Activated naive CD4-positive, alpha-beta T cell treated with anti-CD3 and anti-CD28 coated beads for 36 hours (primary cell): ENCODE results near the gene MYO1B. TPM values are rescaled to one million over a fixed set of nuclear protein-coding genes. Genes with fewer than 3 reads are reported as not detected.

Experiments used
- CTCF ChIA-PET: fragments of 350-600 bp; sonication (Branson Sonifier 250); formaldehyde crosslinking; loops from one replicate; lab custom pipeline; 2021; ENCODE audit warnings: antibody characterized with exemption; lab: Charles Lee
- DNase-seq: peaks from one replicate; pipeline ENCODE4 v3.0.0-alpha.2; 2020
- H3K27ac Mint-ChIP-seq: one replicate; pipeline ENCODE4 v1.8.0; 2021; ENCODE audit warnings: mild to moderate bottlenecking, mixed read lengths
- H3K27me3 Mint-ChIP-seq: one replicate; pipeline ENCODE4 v1.8.0; 2021; ENCODE audit warnings: low read depth, mixed read lengths
- H3K36me3 Mint-ChIP-seq: one replicate; pipeline ENCODE4 v1.8.0; 2021; ENCODE audit warnings: low read depth, mixed read lengths
- H3K4me1 Mint-ChIP-seq: one replicate; pipeline ENCODE4 v1.8.0; 2021; ENCODE audit warnings: low read depth, mixed read lengths
- H3K4me3 Mint-ChIP-seq: one replicate; pipeline ENCODE4 v1.8.0; 2021; ENCODE audit warnings: mild to moderate bottlenecking, moderate library complexity, mixed read lengths
- H3K9me3 Mint-ChIP-seq: one replicate; pipeline ENCODE4 v1.8.0; 2021; ENCODE audit warnings: mixed read lengths
- intact Hi-C: fragments of 100-400 bp; cut with micrococcal nuclease; formaldehyde crosslinking; loops from one replicate; pipeline ENCODE4 v1.15.1; 2023
- total RNA-seq, 2 experiments: library from RNA; stranded (reverse); gene quantifications; one replicate each; pipeline ENCODE4 v1.2.3, GENCODE V29; 2021

The MYO1B gene
- total RNA-seq, 2 experiments from 2014 or later = 39.2 to 40.5 TPM

DNA sequence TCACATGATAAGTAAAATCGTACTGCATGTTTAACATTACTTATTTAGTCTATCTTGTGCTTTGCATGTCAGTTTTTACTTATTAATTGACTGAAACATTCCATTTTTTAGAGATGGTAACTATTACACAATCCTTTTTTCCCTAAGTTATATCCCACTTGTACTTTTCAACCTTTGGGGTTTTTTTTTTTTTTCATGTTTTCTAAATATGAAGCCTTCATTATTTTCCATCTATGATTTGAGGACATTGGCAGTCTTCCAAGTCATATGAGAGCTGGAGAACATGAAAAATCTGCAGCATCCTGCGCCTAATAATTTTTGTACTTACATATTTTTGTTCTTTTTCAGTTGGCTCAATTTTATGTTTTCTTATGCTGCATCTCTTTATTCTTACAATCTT is 113.9 kb downstream of the MYO1B start:
- Mint-ChIP-seq H3K4me3 (no peak overlapping the region), H3K4me1 (no peaks in the 10 kb centered on the region), H3K27me3 (no peaks in the 10 kb centered on the region), H3K9me3 (peaks cover 2% of the 10 kb centered on the region), H3K36me3 (no peaks in the 10 kb centered on the region), H3K27ac (no peak overlapping the region)
- intact Hi-C loops = no loop called here
- DNase-seq = no peak
- CTCF ChIA-PET = no interaction called here

DNA sequence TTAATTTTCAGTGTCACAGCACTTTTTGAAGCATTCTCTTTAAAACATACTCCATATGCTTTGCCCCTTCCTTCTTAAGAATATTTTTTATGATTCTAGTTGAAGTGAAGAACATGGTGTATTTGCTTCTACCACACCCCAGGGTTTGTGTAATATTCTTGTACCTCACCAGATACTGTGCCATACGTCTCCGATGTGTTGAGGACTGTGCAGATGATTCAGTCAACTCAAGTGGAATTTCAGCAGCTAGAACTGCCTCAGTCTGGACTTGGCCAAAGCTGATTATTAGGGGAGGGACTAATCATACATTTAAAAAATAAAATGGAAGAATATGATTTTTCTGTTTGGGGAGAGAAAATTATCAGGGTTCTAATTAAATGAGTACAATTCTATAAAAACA is 115.7 kb downstream of the MYO1B start:
- Mint-ChIP-seq H3K9me3 (no peaks in the 10 kb centered on the region), H3K27ac (no peak overlapping the region), H3K4me3 (no peak overlapping the region), H3K27me3 (no peaks in the 10 kb centered on the region), H3K4me1 (no peaks in the 10 kb centered on the region), H3K36me3 (no peaks in the 10 kb centered on the region)
- DNase-seq = no peak
- intact Hi-C loops = no loop called here
- CTCF ChIA-PET = interaction anchor here (0.6 kb wide), 2 partner anchors 21 to 61 kb away, joined by 3 to 6 read pairs; no protein-coding TSS in a partner anchor

DNA sequence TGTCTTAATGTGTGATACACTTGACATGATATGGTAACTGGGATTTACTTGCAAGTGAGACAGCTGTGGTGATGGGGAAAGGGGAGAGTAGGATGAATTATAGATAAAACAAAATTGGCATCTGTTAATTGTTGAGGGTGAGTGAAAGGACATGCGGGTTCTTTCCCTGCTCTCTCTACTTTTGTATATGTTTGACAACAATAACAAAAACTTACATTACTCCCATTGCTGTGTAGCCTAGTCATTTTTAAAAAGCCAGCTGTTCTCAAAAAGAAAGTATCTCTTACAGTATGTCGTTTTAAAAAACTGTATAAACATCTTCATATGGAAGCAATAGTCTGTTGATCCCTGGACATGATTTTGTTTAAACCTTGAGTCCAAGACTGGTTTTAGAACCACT is 117.6 kb downstream of the MYO1B start:
- intact Hi-C loops = no loop called here
- no peak overlapping the region for H3K4me3 Mint-ChIP-seq
- DNase-seq = no peak
- CTCF ChIA-PET = interaction anchor here (0.6 to 1.7 kb wide), 3 partner anchors 29 to 198 kb away, joined by 3 to 4 read pairs (median 3); no protein-coding TSS in a partner anchor
- H3K9me3 Mint-ChIP-seq = no peaks in the 10 kb centered on the region
- H3K27ac Mint-ChIP-seq = no peak overlapping the region
- H3K36me3 Mint-ChIP-seq = no peaks in the 10 kb centered on the region
- H3K27me3 Mint-ChIP-seq = no peaks in the 10 kb centered on the region
- H3K4me1 Mint-ChIP-seq = no peaks in the 10 kb centered on the region

DNA sequence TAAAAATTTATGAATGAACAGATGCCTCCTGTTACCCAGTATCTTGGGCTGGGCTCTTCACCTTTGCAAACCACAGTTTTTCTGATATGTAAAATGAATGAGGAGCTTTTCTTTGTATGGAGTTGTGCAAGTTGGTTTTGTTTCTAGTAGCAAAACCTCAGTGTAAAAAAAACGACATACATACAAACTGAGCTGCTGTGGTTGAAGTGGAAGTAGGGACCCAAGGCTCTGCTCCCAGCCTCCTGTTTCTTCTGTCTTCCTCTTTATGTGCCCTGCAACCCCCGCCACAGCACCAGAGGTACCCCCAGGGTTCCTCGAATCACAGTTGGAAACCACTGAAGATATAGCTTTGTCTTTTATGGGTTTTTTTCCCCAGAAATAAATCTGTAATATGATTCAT is 118.1 kb downstream of the MYO1B start:
- Mint-ChIP-seq H3K27me3 (no peaks in the 10 kb centered on the region), H3K27ac (no peak overlapping the region), H3K36me3 (no peaks in the 10 kb centered on the region), H3K4me3 (no peak overlapping the region), H3K9me3 (no peaks in the 10 kb centered on the region), H3K4me1 (no peaks in the 10 kb centered on the region)
- CTCF ChIA-PET = interaction anchor here (0.6 to 1.7 kb wide), 2 partner anchors 190 to 199 kb away, joined by 3 to 4 read pairs; no protein-coding TSS in a partner anchor
- intact Hi-C loops = no loop called here
- DNase-seq = no peak

DNA sequence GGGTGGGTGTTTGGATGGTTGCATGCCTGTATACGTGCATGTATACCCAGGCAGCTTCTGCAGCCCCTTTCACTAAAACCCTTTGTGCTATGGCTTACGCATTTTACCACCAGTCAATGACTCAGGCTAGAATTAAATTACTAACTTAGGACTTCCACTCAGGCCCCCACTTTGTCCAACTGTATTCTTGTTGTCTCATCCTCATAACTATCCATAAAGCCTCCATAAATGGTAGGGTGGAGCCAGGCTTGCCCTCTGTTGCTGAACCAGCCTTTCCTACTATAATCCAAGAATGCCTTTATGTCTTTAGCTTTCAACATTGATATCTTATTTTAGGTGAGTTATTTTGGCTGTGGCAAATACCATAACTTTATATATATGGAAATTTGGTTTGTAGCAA is 119.9 kb downstream of the MYO1B start:
- H3K27ac Mint-ChIP-seq = no peak overlapping the region
- intact Hi-C loops = loop anchor here (5.0 kb wide), 1 partner anchor 118 kb away; the partner anchor contains the start of gene MYO1B
- no peaks in the 10 kb centered on the region for H3K36me3 Mint-ChIP-seq
- no peaks in the 10 kb centered on the region for H3K27me3 Mint-ChIP-seq
- CTCF ChIA-PET = no interaction called here
- no peaks in the 10 kb centered on the region for H3K9me3 Mint-ChIP-seq
- H3K4me3 Mint-ChIP-seq = no peak overlapping the region
- no peak for DNase-seq
- no peaks in the 10 kb centered on the region for H3K4me1 Mint-ChIP-seq

DNA sequence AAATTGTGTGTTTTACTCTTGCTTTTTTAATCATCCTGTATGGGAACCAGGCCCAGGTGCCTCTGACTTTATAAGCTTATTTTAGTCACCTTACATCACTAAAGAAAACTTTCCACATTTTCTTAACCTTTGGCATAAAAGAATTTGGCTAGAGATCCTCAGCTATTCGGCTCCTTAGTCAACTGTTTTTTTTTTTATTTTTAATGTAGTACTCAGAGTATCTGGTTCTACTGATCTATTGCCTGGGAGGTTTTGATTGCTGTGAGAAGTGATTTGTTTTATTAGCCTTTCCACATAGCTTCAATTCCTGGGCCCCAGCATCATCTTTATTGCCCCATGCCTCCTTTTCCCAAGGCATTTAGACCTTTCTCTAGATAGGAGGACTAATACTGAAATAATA is 121.0 kb downstream of the MYO1B start:
- no peaks in the 10 kb centered on the region for H3K36me3 Mint-ChIP-seq
- intact Hi-C loops = loop anchor here (5.0 kb wide), 1 partner anchor 119 kb away; the partner anchor contains the start of gene MYO1B
- DNase-seq = no peak
- CTCF ChIA-PET = interaction anchor here (0.6 to 0.7 kb wide), 2 partner anchors 380 to 790 kb away, joined by 3 read pairs; no protein-coding TSS in a partner anchor
- no peak overlapping the region for H3K27ac Mint-ChIP-seq
- no peaks in the 10 kb centered on the region for H3K4me1 Mint-ChIP-seq
- no peak overlapping the region for H3K4me3 Mint-ChIP-seq
- no peaks in the 10 kb centered on the region for H3K27me3 Mint-ChIP-seq
- H3K9me3 Mint-ChIP-seq = no peaks in the 10 kb centered on the region

DNA sequence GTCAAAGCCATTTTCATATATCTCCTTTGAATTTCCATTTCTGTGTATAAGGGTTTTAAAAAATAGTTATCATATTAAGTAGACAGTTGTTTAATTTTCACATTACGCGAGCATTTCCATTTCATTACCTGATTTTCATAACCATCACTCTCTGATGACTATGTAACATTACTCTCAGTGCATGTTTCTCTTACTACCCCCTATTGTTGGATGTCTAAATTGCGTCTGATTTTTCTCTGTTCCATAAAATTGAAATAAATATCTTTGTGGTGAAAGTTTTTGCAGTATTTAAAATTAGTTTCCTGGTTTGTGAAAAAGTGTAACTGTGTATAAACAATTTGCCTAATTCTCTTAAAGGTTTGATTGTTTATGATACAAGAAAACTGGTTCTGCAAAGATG is 123.8 kb downstream of the MYO1B start:
- no peak for DNase-seq
- H3K36me3 Mint-ChIP-seq = no peaks in the 10 kb centered on the region
- H3K9me3 Mint-ChIP-seq = no peaks in the 10 kb centered on the region
- H3K4me1 Mint-ChIP-seq = no peaks in the 10 kb centered on the region
- H3K27me3 Mint-ChIP-seq = no peaks in the 10 kb centered on the region
- intact Hi-C loops = loop anchor here (1.0 to 5.0 kb wide), 2 partner anchors 122 to 204 kb away; partner anchors contain the start of gene MYO1B
- no peak overlapping the region for H3K27ac Mint-ChIP-seq
- CTCF ChIA-PET = interaction anchor here (1.2 kb wide), 1 partner anchor 204 kb away, joined by 5 read pairs; no protein-coding TSS in a partner anchor
- H3K4me3 Mint-ChIP-seq = no peak overlapping the region

DNA sequence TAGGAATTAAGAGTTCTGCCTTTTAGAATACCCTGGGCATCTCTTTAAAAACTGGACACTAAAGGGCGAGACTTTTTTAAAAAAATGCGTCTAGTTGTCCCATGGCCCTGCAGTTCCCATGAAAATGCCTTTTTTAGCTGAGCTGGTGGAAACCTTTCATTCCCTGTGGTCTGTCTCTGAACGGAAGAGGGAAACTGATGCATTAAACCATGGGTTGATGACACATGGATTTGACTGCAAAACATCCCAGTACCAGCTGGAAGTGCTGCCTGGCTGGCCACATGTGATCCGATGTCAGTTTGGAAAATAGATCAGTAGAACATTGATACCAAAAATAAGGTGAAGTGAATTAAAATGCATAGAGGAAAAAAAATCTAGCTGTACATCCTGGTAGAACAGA is 129.2 kb downstream of the MYO1B start:
- Mint-ChIP-seq H3K36me3 (no peaks in the 10 kb centered on the region), H3K9me3 (no peaks in the 10 kb centered on the region), H3K27ac (no peak overlapping the region), H3K4me1 (peaks cover 13% of the 10 kb centered on the region), H3K4me3 (no peak overlapping the region), H3K27me3 (no peaks in the 10 kb centered on the region)
- intact Hi-C loops = no loop called here
- CTCF ChIA-PET = no interaction called here
- no peak for DNase-seq

DNA sequence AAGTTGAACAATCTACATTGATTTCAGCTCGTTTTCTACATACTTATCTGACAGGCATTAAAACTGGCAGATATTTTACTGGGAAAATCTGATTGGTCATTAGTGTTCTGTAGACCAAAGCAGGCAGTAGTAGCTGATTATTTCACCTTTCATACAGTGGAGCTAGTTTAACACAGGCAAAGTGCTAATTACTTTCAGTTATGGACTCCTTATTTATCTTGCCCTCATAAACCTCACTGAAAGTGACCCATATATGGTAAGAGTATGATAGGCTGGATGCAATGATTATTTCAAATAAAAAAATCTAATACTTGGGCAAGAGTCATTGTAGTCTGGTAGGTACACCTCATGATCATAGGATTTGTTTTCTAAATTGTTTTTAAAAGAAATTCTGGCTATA is 129.7 kb downstream of the MYO1B start:
- H3K4me1 Mint-ChIP-seq = peaks cover 13% of the 10 kb centered on the region
- no peaks in the 10 kb centered on the region for H3K27me3 Mint-ChIP-seq
- no peak overlapping the region for H3K27ac Mint-ChIP-seq
- CTCF ChIA-PET = no interaction called here
- H3K4me3 Mint-ChIP-seq = no peak overlapping the region
- intact Hi-C loops = no loop called here
- no peaks in the 10 kb centered on the region for H3K9me3 Mint-ChIP-seq
- H3K36me3 Mint-ChIP-seq = no peaks in the 10 kb centered on the region
- no peak for DNase-seq

DNA sequence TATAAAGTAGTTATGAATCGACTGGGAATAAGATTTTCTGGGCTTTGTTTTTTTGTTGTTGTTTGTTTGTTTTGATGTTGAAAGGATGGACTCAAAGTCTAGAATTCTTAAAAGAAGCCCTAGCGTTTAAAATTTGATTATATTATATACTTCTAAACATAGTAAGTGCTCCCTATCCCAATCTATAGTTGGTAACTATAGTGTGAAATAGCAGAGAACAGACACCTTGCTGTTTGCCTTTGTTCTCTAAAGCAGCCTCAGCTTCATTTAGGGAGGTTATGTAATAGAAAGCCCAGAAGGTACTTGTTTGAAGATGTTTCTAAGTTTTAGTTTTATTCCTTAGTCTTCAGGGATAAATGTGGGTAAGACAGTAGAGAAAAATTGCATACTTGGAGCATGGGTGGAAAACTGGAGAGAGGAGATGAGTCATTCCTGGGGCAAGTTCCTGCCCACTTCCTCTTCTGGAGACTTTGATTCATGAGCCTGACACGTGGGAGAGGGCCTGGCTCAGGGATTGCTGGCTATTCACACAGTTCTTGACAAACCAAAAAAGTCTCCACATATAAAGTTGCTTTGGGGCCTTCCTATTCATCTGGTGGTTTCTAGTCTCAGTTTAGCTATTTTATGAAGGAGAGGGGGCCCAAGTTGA is 131.9 kb downstream of the MYO1B start:
- no peaks in the 10 kb centered on the region for H3K27me3 Mint-ChIP-seq
- H3K27ac Mint-ChIP-seq = no peak overlapping the region
- H3K4me1 Mint-ChIP-seq = peaks cover 13% of the 10 kb centered on the region
- peaks cover 2% of the 10 kb centered on the region for H3K36me3 Mint-ChIP-seq
- CTCF ChIA-PET = no interaction called here
- DNase-seq = peak; percentile 42
- H3K4me3 Mint-ChIP-seq = no peak overlapping the region
- no peaks in the 10 kb centered on the region for H3K9me3 Mint-ChIP-seq
- intact Hi-C loops = no loop called here

DNA sequence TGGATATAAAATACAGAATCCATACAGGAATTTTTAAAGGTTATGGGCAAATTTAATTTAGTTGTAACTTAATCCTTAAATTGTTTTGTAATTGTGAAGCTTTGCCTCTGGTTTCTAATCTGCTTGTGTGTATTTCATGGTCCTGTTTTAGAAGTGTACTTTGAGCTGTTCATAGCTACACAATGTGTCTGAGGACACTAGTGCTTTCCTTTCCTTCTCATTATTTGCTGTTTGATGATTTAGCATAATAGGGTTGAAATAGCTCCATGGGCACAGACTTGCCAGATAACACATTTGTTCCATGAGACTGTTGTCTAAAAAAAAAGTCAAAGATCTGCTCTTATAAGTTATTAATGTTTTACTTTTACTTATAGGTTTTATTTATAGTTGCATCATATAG is 134.2 kb downstream of the MYO1B start:
- peaks cover 13% of the 10 kb centered on the region for H3K4me1 Mint-ChIP-seq
- intact Hi-C loops = no loop called here
- CTCF ChIA-PET = interaction anchor here (0.7 kb wide), 2 partner anchors 123 to 223 kb away, joined by 3 read pairs; no protein-coding TSS in a partner anchor

DNA sequence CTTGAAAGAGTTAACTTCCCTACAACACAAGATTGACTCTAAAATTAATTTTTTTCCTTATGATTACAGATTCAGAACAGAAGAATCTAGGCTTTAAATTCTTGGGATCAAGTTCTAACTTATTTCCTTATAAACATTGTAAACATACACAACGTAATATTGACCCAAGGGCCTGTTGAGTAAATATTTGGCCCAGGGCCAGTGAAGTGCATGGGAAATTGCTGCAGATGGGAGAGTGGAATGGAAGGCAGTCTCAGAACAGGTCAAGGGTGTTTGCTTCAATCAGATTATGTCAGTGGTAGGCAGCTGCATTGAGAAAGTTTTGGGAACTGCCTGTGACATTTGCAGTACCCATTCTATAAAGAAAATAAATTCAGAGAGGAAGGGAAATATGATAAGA is 137.6 kb downstream of the MYO1B start:
- no peaks in the 10 kb centered on the region for H3K9me3 Mint-ChIP-seq
- no peak overlapping the region for H3K4me3 Mint-ChIP-seq
- H3K4me1 Mint-ChIP-seq = peaks cover 17% of the 10 kb centered on the region
- peaks cover 11% of the 10 kb centered on the region for H3K36me3 Mint-ChIP-seq
- DNase-seq = no peak
- intact Hi-C loops = no loop called here
- no peaks in the 10 kb centered on the region for H3K27me3 Mint-ChIP-seq
- CTCF ChIA-PET = no interaction called here
- no peak overlapping the region for H3K27ac Mint-ChIP-seq

More for the DNA sequence above, 134.2 kb downstream of the MYO1B start:
- H3K9me3 Mint-ChIP-seq = no peaks in the 10 kb centered on the region
- no peak overlapping the region for H3K27ac Mint-ChIP-seq
- no peak overlapping the region for H3K4me3 Mint-ChIP-seq
- DNase-seq = no peak
- H3K36me3 Mint-ChIP-seq = peaks cover 2% of the 10 kb centered on the region
- no peaks in the 10 kb centered on the region for H3K27me3 Mint-ChIP-seq

DNA sequence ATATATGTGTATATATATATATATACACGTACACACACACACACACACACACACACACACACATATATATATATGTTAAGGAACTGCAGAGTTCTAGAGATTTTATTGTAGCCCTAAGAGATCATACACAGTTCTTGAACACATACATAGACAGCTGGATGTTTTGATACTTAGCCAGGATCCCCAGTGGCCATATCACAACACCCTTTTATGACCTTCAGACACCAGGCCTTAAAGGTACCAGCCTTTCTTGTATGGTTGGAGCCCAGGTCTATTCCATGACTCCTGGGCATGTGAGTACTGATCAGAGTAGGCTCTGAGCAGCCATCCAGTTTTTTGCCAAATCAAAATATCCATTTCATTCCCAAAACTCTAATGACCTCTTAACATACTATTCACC is 138.3 kb downstream of the MYO1B start:
- CTCF ChIA-PET = no interaction called here
- intact Hi-C loops = no loop called here

More for the DNA sequence above, 138.3 kb downstream of the MYO1B start:
- Mint-ChIP-seq H3K9me3 (no peaks in the 10 kb centered on the region), H3K36me3 (peaks cover 11% of the 10 kb centered on the region), H3K27me3 (no peaks in the 10 kb centered on the region), H3K4me1 (peaks cover 13% of the 10 kb centered on the region), H3K27ac (no peak overlapping the region), H3K4me3 (no peak overlapping the region)
- no peak for DNase-seq
